Endodermal cell (in vitro differentiated cells): ENCODE data around the gene LSMEM2. TPM values are rescaled to one million over a fixed set of nuclear protein-coding genes. Genes with fewer than 3 reads are reported as not detected.

Experiments
- DNase-seq: peaks from one replicate; pipeline ENCODE4 v3.0.0-alpha.2; 2017
- H3K27ac ChIP-seq: 2 replicates; pipeline ENCODE4 v1.5.1; 2013; ENCODE audit warnings: mild to moderate bottlenecking, low read depth, low read length, moderate library complexity
- H3K27me3 ChIP-seq: 2 replicates; pipeline ENCODE4 v1.6.1; 2013; ENCODE audit warnings: mild to moderate bottlenecking, low read length, moderate library complexity; ENCODE audit not compliant: insufficient read depth, control insufficient read depth, poor library complexity, severe bottlenecking
- H3K36me3 ChIP-seq: 2 replicates; pipeline ENCODE4 v1.7.0; 2013; ENCODE audit warnings: mild to moderate bottlenecking, low read length, moderate library complexity; ENCODE audit not compliant: control insufficient read depth, insufficient read depth
- H3K4me1 ChIP-seq: one replicate; pipeline ENCODE4 v1.7.0; 2013; ENCODE audit warnings: low read length; ENCODE audit not compliant: control insufficient read depth, insufficient read depth
- H3K4me3 ChIP-seq: 2 replicates; pipeline ENCODE4 v1.5.1; 2013; ENCODE audit warnings: mild to moderate bottlenecking, low read length, moderate library complexity
- H3K9ac ChIP-seq: 2 replicates; pipeline ENCODE4 v1.6.1; 2013; ENCODE audit warnings: mild to moderate bottlenecking, low read length, moderate library complexity; ENCODE audit not compliant: poor library complexity, severe bottlenecking; ENCODE audit errors: extremely low read depth
- H3K9me3 ChIP-seq: 2 replicates; pipeline ENCODE4 v1.6.1; 2013; ENCODE audit warnings: mild to moderate bottlenecking, low read length, moderate library complexity; ENCODE audit not compliant: control insufficient read depth
- H3K27ac Mint-ChIP-seq: 2 replicates; pipeline ENCODE4 v1.8.0; 2020; ENCODE audit warnings: mixed read lengths
- H3K27me3 Mint-ChIP-seq: 2 replicates; pipeline ENCODE4 v1.8.0; 2021; ENCODE audit warnings: mild to moderate bottlenecking, mixed read lengths; ENCODE audit not compliant: insufficient read depth
- H3K36me3 Mint-ChIP-seq: 2 replicates; pipeline ENCODE4 v1.8.0; 2020; ENCODE audit warnings: low read depth, mixed read lengths
- H3K4me1 Mint-ChIP-seq: 2 replicates; pipeline ENCODE4 v1.8.0; 2020; ENCODE audit warnings: mixed read lengths
- H3K4me3 Mint-ChIP-seq: 2 replicates; pipeline ENCODE4 v1.8.0; 2020; ENCODE audit warnings: mild to moderate bottlenecking, moderate library complexity, mixed read lengths
- H3K9me3 Mint-ChIP-seq: 2 replicates; pipeline ENCODE4 v1.8.0; 2020; ENCODE audit warnings: mild to moderate bottlenecking, mixed read lengths
- CTCF ChIP-seq: fragments of 200-600 bp; sonication (generic); conservative IDR thresholded peaks from 2 replicates; pipeline ENCODE4 v1.5.0; 2021; ENCODE audit warnings: antibody characterized with exemption, mild to moderate bottlenecking
- WGBS, 2 experiments: methylation state at CpG; one replicate each; pipeline versions ENCODE4 v1.1.5 to v1.1.7; 2013; ENCODE audit warnings: missing lambda C conversion rate in 2 of 2, mixed read lengths in 1 of 2; ENCODE audit not compliant: insufficient coverage in 1 of 2, insufficient read length in 1 of 2; 5-methylcytosine and 5-hydroxymethylcytosine counted together
- total RNA-seq, 2 donors: library from RNA; stranded (reverse); fragmentation: NEBNext Ultra II Directional in 1 of 2; extraction: Animal tissue kit (Norgen Biotek cat#: 25700) in 1 of 2; gene quantifications; 2 replicates in 1 of 2; 3 replicates in 1 of 2; pipeline ENCODE4 v1.2.1, GENCODE V29; 2021

LSMEM2 gene
- total RNA-seq, 2 donors from 2014 or later: not detected

GRCh38 chr3:50275996-50276761, 2.7 kb upstream of the LSMEM2 start:
- H3K9me3 ChIP-seq: no peaks in the 10 kb centered on the region
- no peaks in the 10 kb centered on the region for H3K4me1 ChIP-seq
- Mint-ChIP-seq H3K27ac (no peak overlapping the region), H3K4me3 (peak overlapping the region; percentile 44), H3K36me3 (no peaks in the 10 kb centered on the region), H3K9me3 (peaks cover 7% of the 10 kb centered on the region), H3K4me1 (peaks cover 13% of the 10 kb centered on the region), H3K27me3 (peaks cover 71% of the 10 kb centered on the region)
- 83 to 89% methylated on average over 70 to 79 of the region's 79 CpGs for WGBS, 2 experiments
- H3K27ac ChIP-seq: no peak overlapping the region
- H3K36me3 ChIP-seq: no peaks in the 10 kb centered on the region
- H3K27me3 ChIP-seq: peaks cover 39% of the 10 kb centered on the region
- DNase-seq: peak; percentile 79
- no peak overlapping the region for H3K9ac ChIP-seq
- H3K4me3 ChIP-seq: no peak overlapping the region
- no peak for TF ChIP-seq CTCF

DNA sequence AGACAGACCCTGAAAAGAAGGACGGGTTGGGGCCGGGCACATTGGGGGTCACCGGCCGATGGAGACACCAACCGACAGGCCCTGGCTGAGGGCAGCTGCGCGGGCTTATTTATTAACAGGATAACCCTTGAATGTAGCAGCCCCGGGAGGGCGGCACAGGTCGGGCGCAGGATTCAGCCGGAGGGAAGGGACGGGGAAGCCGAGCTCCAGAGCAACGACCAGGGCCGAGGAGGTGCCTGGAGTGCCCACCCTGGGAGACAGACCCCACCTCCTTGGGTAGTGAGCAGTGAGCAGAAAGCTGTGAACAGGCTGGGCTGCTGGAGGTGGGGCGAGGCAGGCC, 2.2 kb upstream of the LSMEM2 start:
- WGBS, 2 experiments: 93 to 96% methylated on average over 16 to 17 of the region's 17 CpGs
- Mint-ChIP-seq H3K4me3 (no peak overlapping the region), H3K27ac (no peak overlapping the region), H3K36me3 (no peaks in the 10 kb centered on the region), H3K4me1 (peaks cover 13% of the 10 kb centered on the region), H3K27me3 (peaks cover 71% of the 10 kb centered on the region), H3K9me3 (peaks cover 7% of the 10 kb centered on the region)
- peaks cover 39% of the 10 kb centered on the region for H3K27me3 ChIP-seq
- H3K36me3 ChIP-seq: no peaks in the 10 kb centered on the region
- no peak overlapping the region for H3K27ac ChIP-seq
- DNase-seq: no peak
- no peak overlapping the region for H3K9ac ChIP-seq
- no peaks in the 10 kb centered on the region for H3K9me3 ChIP-seq
- TF ChIP-seq CTCF: no peak
- no peaks in the 10 kb centered on the region for H3K4me1 ChIP-seq
- no peak overlapping the region for H3K4me3 ChIP-seq

GRCh38 chr3:50278123-50278879, 586 bp upstream of the LSMEM2 start:
- no peak for TF ChIP-seq CTCF
- Mint-ChIP-seq H3K4me1 (peaks cover 10% of the 10 kb centered on the region), H3K27me3 (peaks cover 64% of the 10 kb centered on the region), H3K9me3 (peaks cover 7% of the 10 kb centered on the region), H3K36me3 (no peaks in the 10 kb centered on the region), H3K4me3 (no peak overlapping the region), H3K27ac (no peak overlapping the region)
- no peaks in the 10 kb centered on the region for H3K9me3 ChIP-seq
- peak overlapping the region; percentile 32 for H3K27ac ChIP-seq
- H3K9ac ChIP-seq: no peak overlapping the region
- H3K27me3 ChIP-seq: peaks cover 35% of the 10 kb centered on the region
- DNase-seq: no peak
- H3K4me3 ChIP-seq: no peak overlapping the region
- WGBS, 2 experiments: 86 to 89% methylated on average over 4 of the region's 4 CpGs
- no peaks in the 10 kb centered on the region for H3K4me1 ChIP-seq
- no peaks in the 10 kb centered on the region for H3K36me3 ChIP-seq
